Left forelimb (tissue), 1 donor: ENCODE measurements around the gene FUBP1.
"Not testable (repeated sequence)": the region's sequence is repeated elsewhere in the genome, so short reads cannot be mapped to it uniquely, and the experiment has no call there.

ENCODE experiments used
- DNase-seq: peaks from one replicate; pipeline ENCODE4 v3.0.0-alpha.2; 2018; ENCODE audit warnings: low spot score

FUBP1 gene

DNA sequence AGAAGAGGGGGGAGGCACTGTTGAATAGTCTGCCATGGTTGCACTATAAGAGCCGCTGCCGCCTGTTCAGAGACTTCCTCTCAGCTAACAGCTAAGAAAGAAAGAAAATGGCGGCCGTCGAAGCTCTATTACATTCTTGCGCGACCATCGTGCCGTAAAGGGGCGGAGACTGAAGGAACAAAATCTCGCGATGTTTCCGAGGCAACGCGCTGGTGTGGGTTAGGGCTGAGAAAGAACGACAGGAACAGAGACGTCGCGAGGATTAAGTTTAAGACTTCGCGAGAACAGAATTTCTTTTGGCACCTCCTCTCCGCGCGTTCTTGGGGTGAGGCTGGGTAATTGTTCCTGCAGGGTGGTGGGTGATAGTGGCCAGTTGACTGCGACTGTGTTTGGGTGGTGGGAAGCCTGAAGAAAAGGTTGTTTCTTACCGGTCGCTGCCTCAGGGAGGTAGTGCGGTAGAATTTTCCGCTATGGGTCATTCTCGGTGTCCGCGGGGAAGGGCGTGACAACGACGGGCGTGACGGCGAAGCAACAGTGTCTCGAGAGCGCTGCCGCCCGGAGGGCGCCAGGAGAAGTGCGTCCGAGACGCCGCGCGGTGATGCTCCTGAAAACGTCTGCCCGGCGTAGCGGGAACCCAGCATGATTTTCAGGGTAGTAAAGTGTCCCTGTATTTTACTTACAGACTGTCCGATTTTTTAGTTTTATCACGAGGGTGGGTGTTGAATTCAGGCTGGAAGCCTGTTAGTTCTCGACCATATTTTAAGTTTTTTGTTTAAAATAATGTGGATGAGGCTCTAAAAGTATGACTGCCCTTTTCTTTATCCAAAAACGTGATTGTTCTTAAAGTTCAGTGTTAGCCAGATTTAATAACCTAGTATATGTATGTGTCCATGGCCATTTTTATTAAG, at the start of gene FUBP1:
Gene FUBP1 (minus strand): TSS at position 104 of the 908 bp plus-strand sequence. CDS start 68 bp downstream, at position 36.
- DNase-seq: peak; percentile 96

- not testable (repeated sequence) for DNase-seq
These were observed 42.3 kb upstream of the FUBP1 start for GRCh38 chr1:78021134-78021533.

GRCh38 chr1:78019024-78019423, 40.2 kb upstream of the FUBP1 start:
- DNase-seq: no peak

DNA sequence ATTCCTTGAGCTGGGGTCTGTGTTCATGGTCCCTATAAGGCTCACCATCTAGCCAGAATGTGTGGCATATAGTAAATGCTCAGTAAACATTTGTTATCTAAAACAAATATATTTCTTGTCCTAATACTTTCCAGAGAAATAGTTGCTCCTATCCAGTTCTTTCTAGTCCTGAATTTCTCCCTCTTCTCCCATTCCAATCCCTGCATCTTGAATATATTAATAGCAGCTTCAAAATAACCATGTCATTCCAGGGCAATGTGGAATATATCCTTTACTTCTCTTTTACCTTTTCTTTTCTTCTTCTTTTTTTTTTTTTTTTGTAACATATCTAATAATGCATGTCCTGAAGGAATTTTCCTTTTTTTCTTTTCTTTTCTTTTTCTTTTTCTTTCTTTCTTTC, 36.3 kb upstream of the FUBP1 start:
- no peak for DNase-seq

DNA sequence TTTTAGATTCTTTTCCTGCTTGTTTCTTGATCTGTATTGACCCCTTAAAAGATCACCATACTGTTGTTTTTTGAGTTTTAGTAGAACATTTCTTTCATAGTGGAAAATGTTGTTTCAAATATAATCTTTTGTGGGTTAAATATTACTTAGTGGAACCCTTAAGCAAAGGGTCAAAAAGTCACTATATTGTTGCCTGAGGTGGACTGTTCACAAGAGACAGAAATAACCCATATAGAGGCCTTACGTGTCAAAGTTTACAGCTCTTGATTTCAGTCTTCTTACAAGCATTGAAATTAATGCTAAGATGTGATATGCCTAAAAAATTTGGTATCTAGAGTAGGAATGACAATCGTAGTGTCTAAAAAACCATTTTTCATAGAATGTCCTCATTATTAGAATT, 32.2 kb upstream of the FUBP1 start:
- DNase-seq: no peak

- DNase-seq: no peak
These were observed 31.0 kb upstream of the FUBP1 start for GRCh38 chr1:78009836-78010235.

DNA sequence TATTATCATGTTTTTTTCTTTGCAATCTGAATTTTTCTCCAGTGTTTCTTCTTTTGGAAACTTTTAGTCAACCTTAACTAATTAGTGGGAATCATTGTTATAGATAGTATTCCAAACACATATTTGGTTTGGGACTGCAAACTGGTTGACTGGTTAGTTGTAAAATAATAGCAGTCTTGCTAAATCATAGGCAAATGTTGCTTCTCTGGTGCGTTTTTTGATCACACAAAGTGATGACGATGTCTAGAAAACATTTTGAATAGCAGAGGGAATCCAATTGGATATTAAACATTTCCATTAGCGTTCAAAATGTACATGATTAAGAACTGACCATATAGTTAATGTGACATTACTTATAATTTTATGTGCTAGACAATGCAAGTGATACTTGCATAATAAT, 30.4 kb upstream of the FUBP1 start:
- DNase-seq: no peak

GRCh38 chr1:78007677-78008341, 28.9 kb upstream of the FUBP1 start:
- DNase-seq: no peak

GRCh38 chr1:78006521-78006920, 27.6 kb upstream of the FUBP1 start:
- DNase-seq: no peak

DNA sequence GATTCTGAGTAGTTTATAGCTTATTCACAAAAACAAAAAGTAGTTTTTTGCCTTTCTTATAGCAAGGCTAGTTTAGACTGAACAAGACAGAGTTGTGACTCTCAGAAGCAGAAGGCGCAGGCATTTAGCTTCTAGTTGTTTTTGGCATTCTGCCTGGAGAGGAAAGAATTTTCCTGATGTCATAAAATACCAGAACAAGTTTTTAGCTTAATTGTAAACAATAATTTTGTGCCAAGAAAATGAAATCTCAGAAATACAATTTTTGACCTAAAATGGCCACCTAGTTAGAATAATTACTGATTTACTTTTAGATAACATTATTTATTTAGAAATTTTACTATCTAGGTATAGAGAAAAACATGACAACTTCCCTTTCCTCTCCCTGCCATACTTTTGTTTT, 26.9 kb upstream of the FUBP1 start:
- no peak for DNase-seq

GRCh38 chr1:78005448-78005722, 26.5 kb upstream of the FUBP1 start:
- no peak for DNase-seq

- peak; percentile 72 for DNase-seq
These were observed 26.0 kb upstream of the FUBP1 start, which contains the start of gene DNAJB4 for GRCh38 chr1:78004719-78005447. Gene DNAJB4, plus strand, starts transcription at chr1:78004939. Its CDS starts 172 bp downstream, at chr1:78005111.

GRCh38 chr1:78003882-78004718, 25.2 kb upstream of the FUBP1 start:
- peak; percentile 74 for DNase-seq

DNA sequence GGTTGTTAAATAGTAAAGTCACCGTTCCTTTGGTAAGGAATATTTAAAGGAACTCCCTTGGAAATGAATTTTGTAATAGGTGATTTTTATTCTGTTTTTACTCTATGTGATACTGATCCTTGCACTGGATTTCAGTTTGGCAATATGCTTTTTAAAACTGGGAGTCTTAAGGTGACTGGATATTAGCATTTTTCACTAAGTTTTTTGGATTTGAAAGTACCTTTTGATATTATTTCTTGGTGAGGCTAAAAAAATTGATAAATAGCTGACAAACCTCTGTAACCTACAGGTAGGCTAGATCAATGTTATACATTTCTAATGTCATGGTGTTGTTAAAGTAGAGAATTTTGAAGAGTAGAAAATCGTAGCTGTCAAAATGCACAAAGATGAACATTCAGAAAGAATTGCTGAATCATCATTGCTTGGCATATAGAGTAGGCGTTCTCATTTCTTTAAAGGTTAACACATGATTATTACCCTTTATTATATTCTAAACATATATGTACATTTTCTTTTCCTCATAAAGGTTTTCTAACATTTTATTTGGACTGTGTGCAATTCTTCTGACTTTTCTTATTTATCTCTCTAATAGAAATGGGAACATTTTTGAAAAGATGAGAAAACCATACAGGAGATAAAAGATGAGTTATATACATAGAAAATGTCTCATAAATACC, 24.3 kb upstream of the FUBP1 start:
- DNase-seq: no peak

DNA sequence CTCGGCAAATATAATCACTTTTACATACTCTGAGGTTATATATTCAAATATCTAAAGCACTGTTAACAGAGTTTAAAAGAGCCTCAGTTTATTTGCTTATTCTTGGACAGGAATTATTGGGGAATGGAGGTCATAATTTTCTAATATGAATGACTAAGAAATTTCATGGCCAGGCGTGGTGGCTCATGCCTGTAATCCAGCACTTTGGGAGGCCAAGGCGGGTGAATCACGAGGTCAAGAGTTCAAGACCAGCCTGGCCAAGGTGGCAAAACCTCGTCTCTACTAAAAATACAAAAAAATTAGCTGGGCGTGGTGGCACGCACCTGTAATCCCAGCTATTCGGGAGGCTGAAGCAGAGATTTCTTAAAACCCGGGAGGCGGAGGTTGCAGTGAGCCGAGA, 21.7 kb upstream of the FUBP1 start:
- not testable (repeated sequence) for DNase-seq

DNA sequence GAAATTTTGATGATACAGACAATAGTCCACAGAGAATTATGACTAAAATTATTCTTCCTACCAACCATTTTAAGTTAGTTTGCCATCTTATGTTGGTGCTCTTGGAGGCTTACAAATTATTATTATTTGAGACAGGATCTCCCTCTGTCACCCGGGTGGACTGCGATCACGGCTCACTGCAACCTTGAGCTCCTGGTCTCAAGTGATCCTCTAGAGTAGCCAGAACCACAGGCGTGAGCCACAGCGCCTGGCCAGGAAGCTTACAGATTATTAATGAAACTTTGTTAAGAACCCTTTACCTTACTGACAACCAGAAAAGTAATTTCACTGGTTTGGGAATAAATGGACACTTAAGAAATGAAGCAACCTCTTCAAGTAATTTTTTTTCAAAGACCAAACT, 17.9 kb upstream of the FUBP1 start:
- no peak for DNase-seq

DNA sequence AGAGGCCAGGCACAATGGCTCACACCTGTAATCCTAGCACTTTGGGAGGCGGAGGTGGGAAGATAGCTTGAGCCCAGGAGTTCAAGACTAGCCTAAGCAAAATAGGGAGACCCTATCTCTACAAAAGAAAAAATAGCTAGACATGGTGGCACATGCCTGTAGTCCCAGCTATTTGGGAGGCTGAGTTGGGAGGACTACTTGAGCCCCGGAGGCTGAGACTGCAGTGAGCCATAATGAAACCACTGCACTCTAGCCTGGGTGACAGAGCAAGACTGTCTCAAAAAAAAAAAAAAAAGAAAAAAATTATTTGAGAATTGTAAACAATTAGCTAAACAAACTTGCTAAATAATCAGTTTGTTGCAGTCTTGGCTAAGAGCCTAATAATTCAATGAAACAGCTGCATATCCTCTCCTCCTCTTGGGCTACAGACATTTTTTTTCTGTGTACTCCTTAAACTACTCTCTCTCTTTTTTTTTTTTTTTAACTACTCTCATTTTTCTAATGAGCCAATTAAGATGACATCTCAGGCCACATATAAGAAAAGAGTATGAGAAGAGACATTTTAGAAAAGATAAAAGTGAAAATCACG, 15.3 kb upstream of the FUBP1 start:
- no peak for DNase-seq

DNA sequence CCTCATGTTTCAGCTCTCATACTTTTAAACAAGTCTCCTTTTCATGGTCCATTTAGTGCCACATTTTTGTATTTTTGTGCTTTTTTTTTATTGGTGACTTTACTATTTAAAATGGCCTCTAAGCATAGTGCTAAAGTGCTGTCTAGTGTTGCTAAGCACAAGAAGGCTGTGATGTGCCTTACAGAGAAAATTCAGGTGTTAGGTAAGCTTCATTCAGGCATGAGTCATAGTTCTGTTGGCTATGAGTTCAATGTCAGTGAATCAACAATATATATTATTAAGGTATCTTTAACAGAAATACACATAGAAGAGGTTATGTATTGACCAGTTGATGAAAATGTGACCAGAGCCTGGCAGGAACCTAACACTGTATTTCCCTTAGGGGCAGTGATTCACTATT, 12.8 kb upstream of the FUBP1 start:
- no peak for DNase-seq

GRCh38 chr1:77990629-77991204, 11.8 kb upstream of the FUBP1 start:
- no peak for DNase-seq

DNA sequence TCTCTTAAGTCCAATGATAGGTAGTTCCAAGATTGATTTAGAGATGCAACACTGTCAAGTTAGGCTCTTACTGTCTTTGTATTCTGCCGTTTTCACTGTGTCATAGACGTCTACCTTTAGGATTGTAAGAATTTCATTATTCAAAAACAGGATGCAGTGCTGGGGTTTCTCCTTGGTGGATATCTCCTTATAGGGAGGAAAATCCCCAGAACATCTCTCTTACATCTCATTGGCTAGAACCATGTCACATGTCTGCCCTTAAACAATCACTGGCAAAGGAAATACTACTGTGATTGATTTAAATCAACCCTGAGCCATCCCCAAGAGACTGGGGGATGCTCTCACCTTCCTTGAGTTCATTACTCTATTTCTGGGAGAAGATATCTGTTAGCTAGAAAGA, 10.9 kb upstream of the FUBP1 start:
- no peak for DNase-seq

- DNase-seq: no peak
These were observed 9.0 kb upstream of the FUBP1 start for GRCh38 chr1:77987919-77988318.
